Neural progenitor cell (in vitro differentiated cells): ENCODE results near the gene TEX9. TPM values are rescaled to one million over a fixed set of nuclear protein-coding genes. Genes with fewer than 3 reads are reported as not detected.

ENCODE experiments used
- DNase-seq: peaks from one replicate; pipeline ENCODE4 v3.0.0-alpha.2; 2016; ENCODE audit warnings: low spot score
- H2AFZ ChIP-seq: fragments of 200-600 bp; sonication (generic); replicated peaks from 2 replicates; pipeline ENCODE4 v1.6.1; 2016; ENCODE audit warnings: antibody characterized with exemption
- H3F3A ChIP-seq: fragments of 200-600 bp; sonication (generic); 2 replicates; pipeline ENCODE4 v1.6.1; 2016; ENCODE audit warnings: antibody characterized with exemption, low read depth
- H3K27ac ChIP-seq: fragments of 200-600 bp; sonication (generic); 2 replicates; pipeline ENCODE4 v1.5.1; 2016; ENCODE audit warnings: mild to moderate bottlenecking
- H3K27me3 ChIP-seq: fragments of 200-600 bp; sonication (generic); 2 replicates; pipeline ENCODE4 v1.6.1; 2016; ENCODE audit warnings: mild to moderate bottlenecking, moderate library complexity
- H3K36me3 ChIP-seq: fragments of 200-600 bp; sonication (generic); 2 replicates; pipeline ENCODE4 v1.5.1; 2016
- H3K4me1 ChIP-seq: fragments of 200-600 bp; sonication (generic); 2 replicates; pipeline ENCODE4 v1.6.1; 2016; ENCODE audit warnings: mixed run types
- H3K4me2 ChIP-seq: fragments of 200-600 bp; sonication (generic); 2 replicates; pipeline ENCODE4 v1.6.1; 2016
- H3K4me3 ChIP-seq: fragments of 200-600 bp; sonication (generic); 2 replicates; pipeline ENCODE4 v1.5.1; 2016
- H3K79me2 ChIP-seq: fragments of 200-600 bp; sonication (generic); 2 replicates; pipeline ENCODE4 v1.6.1; 2016; ENCODE audit warnings: low read depth
- H3K9ac ChIP-seq: fragments of 200-600 bp; sonication (generic); 2 replicates; pipeline ENCODE4 v1.6.1; 2016
- H3K9me3 ChIP-seq: fragments of 200-600 bp; sonication (generic); 2 replicates; pipeline ENCODE4 v1.5.1; 2016; ENCODE audit warnings: low read depth
- H4K20me1 ChIP-seq: fragments of 200-600 bp; sonication (generic); 2 replicates; pipeline ENCODE4 v1.6.1; 2016; ENCODE audit warnings: low read depth
- H3K27ac Mint-ChIP-seq: 3 replicates; pipeline ENCODE4 v1.8.0; 2021; ENCODE audit warnings: mixed read lengths
- H3K27me3 Mint-ChIP-seq: 2 replicates; pipeline ENCODE4 v1.8.0; 2022; ENCODE audit warnings: low read depth, mild to moderate bottlenecking, inconsistent platforms, moderate library complexity, mixed read lengths; ENCODE audit not compliant: insufficient read depth
- H3K36me3 Mint-ChIP-seq: 3 replicates; pipeline ENCODE4 v1.8.0; 2021; ENCODE audit warnings: mixed read lengths
- H3K4me1 Mint-ChIP-seq: 3 replicates; pipeline ENCODE4 v1.8.0; 2021; ENCODE audit warnings: mixed read lengths
- H3K4me3 Mint-ChIP-seq: 3 replicates; pipeline ENCODE4 v1.8.0; 2021; ENCODE audit warnings: mild to moderate bottlenecking, moderate library complexity, mixed read lengths
- H3K9me3 Mint-ChIP-seq: 3 replicates; pipeline ENCODE4 v1.8.0; 2020; ENCODE audit warnings: mixed read lengths
- CTCF ChIP-seq: fragments of 200-600 bp; sonication (generic); IDR thresholded peaks from 2 replicates; pipeline ENCODE4 v1.5.1; 2017; ENCODE audit warnings: antibody characterized with exemption, mild to moderate bottlenecking
- total RNA-seq: library from RNA; depleted of rRNA; stranded (reverse); fragments of >200 nt; gene quantifications from 2 replicates; pipeline ENCODE4 v1.2.3, GENCODE V29; 2015; ENCODE audit warnings: low replicate concordance

The TEX9 gene
- total RNA-seq, 1 donor from 2014 or later, result 8.1 TPM

- no peak overlapping the region for H3K9ac ChIP-seq
- H3K36me3 ChIP-seq, result no peaks in the 10 kb centered on the region
- H3K79me2 ChIP-seq, result no peaks in the 10 kb centered on the region
- no peak for DNase-seq
- TF ChIP-seq CTCF, result no peak
- no peak overlapping the region for H3K27ac ChIP-seq
- no peaks in the 10 kb centered on the region for H4K20me1 ChIP-seq
- no peaks in the 10 kb centered on the region for H3K9me3 ChIP-seq
- Mint-ChIP-seq H3K27ac (no peak overlapping the region), H3K27me3 (no peaks in the 10 kb centered on the region), H3K36me3 (peaks cover 7% of the 10 kb centered on the region), H3K9me3 (peaks cover 3% of the 10 kb centered on the region), H3K4me1 (no peaks in the 10 kb centered on the region), H3K4me3 (no peak overlapping the region)
- no peak overlapping the region for H3K4me3 ChIP-seq
- no peaks in the 10 kb centered on the region for H3F3A ChIP-seq
- peaks cover 7% of the 10 kb centered on the region for H3K27me3 ChIP-seq
- no peaks in the 10 kb centered on the region for H3K4me1 ChIP-seq
- no peak overlapping the region for H2AFZ ChIP-seq
- no peak overlapping the region for H3K4me2 ChIP-seq
Observed at GRCh38 chr15:56475351-56475750, 110.1 kb downstream of the TEX9 start.

Other genes starting within 250 kb of the TEX9 start
- 16.4 and 24.1 TPM in 2 replicates for gene RFX7, start 121.5 kb upstream of the TEX9 start, total RNA-seq
- 3.0 and 6.2 TPM in 2 replicates for gene MNS1, start 99.7 kb downstream of the TEX9 start, total RNA-seq